ENCODE measurements around the gene FRG2B.
"Not testable (repeated sequence)": the region's sequence is repeated elsewhere in the genome, so short reads cannot be mapped to it uniquely, and the experiment has no call there.

The FRG2B gene

GRCh38 chr10:133648872-133649455, 22.4 kb upstream of the FRG2B start:
- H2AK5ac ChIP-seq (ENCODE audit: low read length); H3K4me3 ChIP-seq (ENCODE audit: low read length); H3K9ac ChIP-seq (ENCODE audit: low read length); H3K4me2 ChIP-seq (ENCODE audit: low read length); H3K4me1 ChIP-seq (ENCODE audit: control insufficient read depth, low read depth, low read length); H3K79me1 ChIP-seq (ENCODE audit: low read length); H3K18ac ChIP-seq (ENCODE audit: low read length); H4K8ac ChIP-seq (ENCODE audit: low read depth, low read length); H4K5ac ChIP-seq (ENCODE audit: low read length); H3K36me3 ChIP-seq (ENCODE audit: control insufficient read depth, insufficient read depth, low read length); H3K23ac ChIP-seq (ENCODE audit: low read length); H3K27me3 ChIP-seq (ENCODE audit: insufficient read depth, low read length, poor library complexity); H2BK120ac ChIP-seq (ENCODE audit: low read depth, low read length); H3K4ac ChIP-seq (ENCODE audit: low read depth, low read length); H3K79me2 ChIP-seq (ENCODE audit: control insufficient read depth, insufficient read depth, low read length); H2BK15ac ChIP-seq (replicated peaks; ENCODE audit: low read depth); H2BK5ac ChIP-seq (ENCODE audit: low read length); H3K27ac ChIP-seq (ENCODE audit: low read depth, low read length); H3K56ac ChIP-seq (ENCODE audit: low read length); DNase-seq: not testable (repeated sequence)
- no CpG with 5 or more reads among the region's 22 CpGs for WGBS (ENCODE audit: extremely low coverage, insufficient coverage, low lambda C conversion rate)

- not testable (repeated sequence) for H4K5ac ChIP-seq (ENCODE audit: low read length); H3K4ac ChIP-seq (ENCODE audit: low read depth, low read length); H2BK120ac ChIP-seq (ENCODE audit: low read depth, low read length); H3K18ac ChIP-seq (ENCODE audit: low read length); H2BK15ac ChIP-seq (replicated peaks; ENCODE audit: low read depth); H3K4me2 ChIP-seq (ENCODE audit: low read length); H3K36me3 ChIP-seq (ENCODE audit: control insufficient read depth, insufficient read depth, low read length); DNase-seq; H3K79me1 ChIP-seq (ENCODE audit: low read length); H3K9ac ChIP-seq (ENCODE audit: low read length); H2BK5ac ChIP-seq (ENCODE audit: low read length); H3K4me1 ChIP-seq (ENCODE audit: control insufficient read depth, low read depth, low read length); H2AK5ac ChIP-seq (ENCODE audit: low read length); H3K27ac ChIP-seq (ENCODE audit: low read depth, low read length); H3K4me3 ChIP-seq (ENCODE audit: low read length); H3K79me2 ChIP-seq (ENCODE audit: control insufficient read depth, insufficient read depth, low read length); H3K23ac ChIP-seq (ENCODE audit: low read length); H3K56ac ChIP-seq (ENCODE audit: low read length); H3K27me3 ChIP-seq (ENCODE audit: insufficient read depth, low read length, poor library complexity); H4K8ac ChIP-seq (ENCODE audit: low read depth, low read length)
- no CpG with 5 or more reads among the region's 18 CpGs for WGBS (ENCODE audit: extremely low coverage, insufficient coverage, low lambda C conversion rate)
These were observed 20.6 kb upstream of the FRG2B start for GRCh38 chr10:133647075-133647748.

- H3K23ac ChIP-seq (ENCODE audit: low read length); H3K4me1 ChIP-seq (ENCODE audit: control insufficient read depth, low read depth, low read length); DNase-seq: not testable (repeated sequence)
These were observed 11.2 kb upstream of the FRG2B start for GRCh38 chr10:133637846-133638235.

GRCh38 chr10:133637202-133637845, 10.7 kb upstream of the FRG2B start:
- not testable (repeated sequence) for H4K8ac ChIP-seq (ENCODE audit: low read depth, low read length); DNase-seq; H3K23ac ChIP-seq (ENCODE audit: low read length); H3K79me2 ChIP-seq (ENCODE audit: control insufficient read depth, insufficient read depth, low read length); H3K18ac ChIP-seq (ENCODE audit: low read length); H2BK15ac ChIP-seq (replicated peaks; ENCODE audit: low read depth); H2BK120ac ChIP-seq (ENCODE audit: low read depth, low read length); H3K4me2 ChIP-seq (ENCODE audit: low read length); H3K4me3 ChIP-seq (ENCODE audit: low read length); H3K27me3 ChIP-seq (ENCODE audit: insufficient read depth, low read length, poor library complexity); H2BK5ac ChIP-seq (ENCODE audit: low read length); H3K4ac ChIP-seq (ENCODE audit: low read depth, low read length); H3K9ac ChIP-seq (ENCODE audit: low read length); H3K79me1 ChIP-seq (ENCODE audit: low read length); H3K4me1 ChIP-seq (ENCODE audit: control insufficient read depth, low read depth, low read length); H3K27ac ChIP-seq (ENCODE audit: low read depth, low read length); H3K56ac ChIP-seq (ENCODE audit: low read length); H2AK5ac ChIP-seq (ENCODE audit: low read length); H4K5ac ChIP-seq (ENCODE audit: low read length); H3K36me3 ChIP-seq (ENCODE audit: control insufficient read depth, insufficient read depth, low read length)
- no CpG with 5 or more reads among the region's 35 CpGs for WGBS (ENCODE audit: extremely low coverage, insufficient coverage, low lambda C conversion rate)

More at GRCh38 chr10:133637846-133638235, 11.2 kb upstream of the FRG2B start:
- H3K27me3 ChIP-seq (ENCODE audit: insufficient read depth, low read length, poor library complexity); H3K79me1 ChIP-seq (ENCODE audit: low read length); H4K5ac ChIP-seq (ENCODE audit: low read length); H2BK15ac ChIP-seq (replicated peaks; ENCODE audit: low read depth); H3K18ac ChIP-seq (ENCODE audit: low read length); H2BK5ac ChIP-seq (ENCODE audit: low read length); H3K79me2 ChIP-seq (ENCODE audit: control insufficient read depth, insufficient read depth, low read length); H2BK120ac ChIP-seq (ENCODE audit: low read depth, low read length); H3K4me2 ChIP-seq (ENCODE audit: low read length); H3K9ac ChIP-seq (ENCODE audit: low read length); H3K36me3 ChIP-seq (ENCODE audit: control insufficient read depth, insufficient read depth, low read length); H3K4ac ChIP-seq (ENCODE audit: low read depth, low read length); H4K8ac ChIP-seq (ENCODE audit: low read depth, low read length); H3K4me3 ChIP-seq (ENCODE audit: low read length); H3K27ac ChIP-seq (ENCODE audit: low read depth, low read length); H2AK5ac ChIP-seq (ENCODE audit: low read length); H3K56ac ChIP-seq (ENCODE audit: low read length): not testable (repeated sequence)
- WGBS (ENCODE audit: extremely low coverage, insufficient coverage, low lambda C conversion rate): no CpG with 5 or more reads among the region's 30 CpGs

- not testable (repeated sequence) for H2BK5ac ChIP-seq (ENCODE audit: low read length); H3K27me3 ChIP-seq (ENCODE audit: insufficient read depth, low read length, poor library complexity); H2BK15ac ChIP-seq (replicated peaks; ENCODE audit: low read depth); H2AK5ac ChIP-seq (ENCODE audit: low read length); H3K79me2 ChIP-seq (ENCODE audit: control insufficient read depth, insufficient read depth, low read length); H3K56ac ChIP-seq (ENCODE audit: low read length); H4K8ac ChIP-seq (ENCODE audit: low read depth, low read length); H4K5ac ChIP-seq (ENCODE audit: low read length); H3K18ac ChIP-seq (ENCODE audit: low read length); H3K4me2 ChIP-seq (ENCODE audit: low read length); H3K9ac ChIP-seq (ENCODE audit: low read length); H3K27ac ChIP-seq (ENCODE audit: low read depth, low read length); H3K4me1 ChIP-seq (ENCODE audit: control insufficient read depth, low read depth, low read length); H3K23ac ChIP-seq (ENCODE audit: low read length); H3K79me1 ChIP-seq (ENCODE audit: low read length); H2BK120ac ChIP-seq (ENCODE audit: low read depth, low read length); H3K4ac ChIP-seq (ENCODE audit: low read depth, low read length); H3K36me3 ChIP-seq (ENCODE audit: control insufficient read depth, insufficient read depth, low read length); H3K4me3 ChIP-seq (ENCODE audit: low read length); DNase-seq
- no CpG with 5 or more reads among the region's 5 CpGs for WGBS (ENCODE audit: extremely low coverage, insufficient coverage, low lambda C conversion rate)
These were observed 4.2 kb upstream of the FRG2B start for GRCh38 chr10:133630723-133631249.

Data from mesendoderm (in vitro differentiated cells).